Neural progenitor cell (in vitro differentiated cells): ENCODE results near the gene FAM50A. TPM values are rescaled to one million over a fixed set of nuclear protein-coding genes. Genes with fewer than 3 reads are reported as not detected.
"Not testable (repeated sequence)": the region's sequence is repeated elsewhere in the genome, so short reads cannot be mapped to it uniquely, and the experiment has no call there.

ENCODE experiments used
- DNase-seq: peaks from one replicate; pipeline ENCODE4 v3.0.0-alpha.2; 2016; ENCODE audit warnings: low spot score
- H2AFZ ChIP-seq: fragments of 200-600 bp; sonication (generic); replicated peaks from 2 replicates; pipeline ENCODE4 v1.6.1; 2016; ENCODE audit warnings: antibody characterized with exemption
- H3F3A ChIP-seq: fragments of 200-600 bp; sonication (generic); 2 replicates; pipeline ENCODE4 v1.6.1; 2016; ENCODE audit warnings: antibody characterized with exemption, low read depth
- H3K27ac ChIP-seq: fragments of 200-600 bp; sonication (generic); 2 replicates; pipeline ENCODE4 v1.5.1; 2016; ENCODE audit warnings: mild to moderate bottlenecking
- H3K27me3 ChIP-seq: fragments of 200-600 bp; sonication (generic); 2 replicates; pipeline ENCODE4 v1.6.1; 2016; ENCODE audit warnings: mild to moderate bottlenecking, moderate library complexity
- H3K36me3 ChIP-seq: fragments of 200-600 bp; sonication (generic); 2 replicates; pipeline ENCODE4 v1.5.1; 2016
- H3K4me1 ChIP-seq: fragments of 200-600 bp; sonication (generic); 2 replicates; pipeline ENCODE4 v1.6.1; 2016; ENCODE audit warnings: mixed run types
- H3K4me2 ChIP-seq: fragments of 200-600 bp; sonication (generic); 2 replicates; pipeline ENCODE4 v1.6.1; 2016
- H3K4me3 ChIP-seq: fragments of 200-600 bp; sonication (generic); 2 replicates; pipeline ENCODE4 v1.5.1; 2016
- H3K79me2 ChIP-seq: fragments of 200-600 bp; sonication (generic); 2 replicates; pipeline ENCODE4 v1.6.1; 2016; ENCODE audit warnings: low read depth
- H3K9ac ChIP-seq: fragments of 200-600 bp; sonication (generic); 2 replicates; pipeline ENCODE4 v1.6.1; 2016
- H3K9me3 ChIP-seq: fragments of 200-600 bp; sonication (generic); 2 replicates; pipeline ENCODE4 v1.5.1; 2016; ENCODE audit warnings: low read depth
- H4K20me1 ChIP-seq: fragments of 200-600 bp; sonication (generic); 2 replicates; pipeline ENCODE4 v1.6.1; 2016; ENCODE audit warnings: low read depth
- H3K27ac Mint-ChIP-seq: 3 replicates; pipeline ENCODE4 v1.8.0; 2021; ENCODE audit warnings: mixed read lengths
- H3K27me3 Mint-ChIP-seq: 2 replicates; pipeline ENCODE4 v1.8.0; 2022; ENCODE audit warnings: low read depth, mild to moderate bottlenecking, inconsistent platforms, moderate library complexity, mixed read lengths; ENCODE audit not compliant: insufficient read depth
- H3K36me3 Mint-ChIP-seq: 3 replicates; pipeline ENCODE4 v1.8.0; 2021; ENCODE audit warnings: mixed read lengths
- H3K4me1 Mint-ChIP-seq: 3 replicates; pipeline ENCODE4 v1.8.0; 2021; ENCODE audit warnings: mixed read lengths
- H3K4me3 Mint-ChIP-seq: 3 replicates; pipeline ENCODE4 v1.8.0; 2021; ENCODE audit warnings: mild to moderate bottlenecking, moderate library complexity, mixed read lengths
- H3K9me3 Mint-ChIP-seq: 3 replicates; pipeline ENCODE4 v1.8.0; 2020; ENCODE audit warnings: mixed read lengths
- EZH2 ChIP-seq: fragments of 200-600 bp; sonication (generic); IDR thresholded peaks from 2 replicates; pipeline ENCODE4 v1.6.1; 2017; ENCODE audit warnings: antibody characterized with exemption, mild to moderate bottlenecking, moderate library complexity
- EZH2phosphoT487 ChIP-seq: fragments of 200-600 bp; sonication (generic); IDR thresholded peaks from 2 replicates; pipeline ENCODE4 v1.6.1; 2017; ENCODE audit warnings: antibody characterized with exemption
- total RNA-seq: library from RNA; depleted of rRNA; stranded (reverse); fragments of >200 nt; gene quantifications from 2 replicates; pipeline ENCODE4 v1.2.3, GENCODE V29; 2015; ENCODE audit warnings: low replicate concordance
- TF ChIP-seq, protein P1 (sequence below): fragments of 200-600 bp; sonication (generic); IDR thresholded peaks from 2 replicates; pipeline ENCODE4 v1.5.1; 2017; ENCODE audit warnings: antibody characterized with exemption, mild to moderate bottlenecking

Gene FAM50A, protein sequence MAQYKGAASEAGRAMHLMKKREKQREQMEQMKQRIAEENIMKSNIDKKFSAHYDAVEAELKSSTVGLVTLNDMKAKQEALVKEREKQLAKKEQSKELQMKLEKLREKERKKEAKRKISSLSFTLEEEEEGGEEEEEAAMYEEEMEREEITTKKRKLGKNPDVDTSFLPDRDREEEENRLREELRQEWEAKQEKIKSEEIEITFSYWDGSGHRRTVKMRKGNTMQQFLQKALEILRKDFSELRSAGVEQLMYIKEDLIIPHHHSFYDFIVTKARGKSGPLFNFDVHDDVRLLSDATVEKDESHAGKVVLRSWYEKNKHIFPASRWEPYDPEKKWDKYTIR
- 30.4 and 36.3 TPM in 2 replicates for total RNA-seq

DNA sequence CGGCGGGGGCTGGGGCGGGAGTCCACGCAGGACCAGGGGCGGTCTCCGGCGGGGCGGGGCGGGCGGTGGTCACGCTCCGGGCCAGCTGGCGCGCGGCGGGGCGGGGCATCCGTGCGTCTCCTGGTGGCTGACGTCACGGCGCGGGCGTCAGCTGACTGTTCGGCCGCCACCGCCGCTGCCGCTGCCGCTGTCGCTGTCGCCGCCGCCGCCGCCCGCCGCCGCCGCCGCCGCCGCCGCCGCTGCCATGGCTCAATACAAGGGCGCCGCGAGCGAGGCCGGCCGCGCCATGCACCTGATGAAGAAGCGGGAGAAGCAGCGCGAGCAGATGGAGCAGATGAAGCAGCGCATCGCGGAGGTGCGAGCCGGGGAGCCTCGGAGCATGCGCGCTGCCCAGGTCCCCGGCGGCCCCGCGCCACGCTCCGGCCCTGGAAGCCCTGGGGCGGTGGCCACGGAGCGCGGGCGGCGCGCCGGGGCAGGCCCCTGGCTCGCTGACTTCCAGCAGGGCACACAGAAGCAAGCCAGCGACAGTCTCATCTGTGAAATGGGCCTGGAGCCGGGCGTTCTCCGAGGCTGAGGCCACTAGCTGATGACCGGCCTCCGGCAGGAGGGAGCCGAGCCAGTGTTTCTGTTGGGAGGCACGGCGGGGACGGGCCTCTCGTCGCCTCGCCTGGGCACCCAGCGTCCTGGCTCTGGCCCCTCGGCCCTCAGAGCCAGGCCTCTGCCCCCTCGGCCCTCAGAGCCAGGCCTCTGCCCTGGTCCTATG is at the start of gene FAM50A:
Gene FAM50A (plus strand): TSS at position 150 of the 763 bp plus-strand sequence. CDS start 95 bp downstream, at position 245.
- Histone ChIP-seq H3K4me3 (peak within 1 kb of the TSS; percentile 64), H3K4me1 (no peaks in the 10 kb centered on the region), H3K79me2 (peaks cover 28% of the 10 kb centered on the region), H3K36me3 (no peaks in the 10 kb centered on the region), H3K4me2 (peak within 1 kb of the TSS; percentile 86), H3K27ac (no peak within 1 kb of the TSS), H3K9me3 (no peaks in the 10 kb centered on the region), H2AFZ (peak within 1 kb of the TSS; percentile 22), H3K9ac (no peak within 1 kb of the TSS), H4K20me1 (peaks cover 34% of the 10 kb centered on the region), H3F3A (peaks cover 11% of the 10 kb centered on the region), H3K27me3 (no peaks in the 10 kb centered on the region)
- peak; percentile 86 for DNase-seq
- peaks cover 12% of the 10 kb centered on the region for H3K27me3 Mint-ChIP-seq
- peak within 1 kb of the TSS; percentile 83 for H3K4me3 Mint-ChIP-seq
- H3K36me3 Mint-ChIP-seq, result peaks cover 7% of the 10 kb centered on the region
- H3K4me1 Mint-ChIP-seq, result peaks cover 6% of the 10 kb centered on the region
- H3K9me3 Mint-ChIP-seq, result peaks cover 16% of the 10 kb centered on the region
- no peak within 1 kb of the TSS for H3K27ac Mint-ChIP-seq
- TF ChIP-seq EZH2 (no peak), EZH2phosphoT487 (no peak)
- TF ChIP-seq, protein P1, sequence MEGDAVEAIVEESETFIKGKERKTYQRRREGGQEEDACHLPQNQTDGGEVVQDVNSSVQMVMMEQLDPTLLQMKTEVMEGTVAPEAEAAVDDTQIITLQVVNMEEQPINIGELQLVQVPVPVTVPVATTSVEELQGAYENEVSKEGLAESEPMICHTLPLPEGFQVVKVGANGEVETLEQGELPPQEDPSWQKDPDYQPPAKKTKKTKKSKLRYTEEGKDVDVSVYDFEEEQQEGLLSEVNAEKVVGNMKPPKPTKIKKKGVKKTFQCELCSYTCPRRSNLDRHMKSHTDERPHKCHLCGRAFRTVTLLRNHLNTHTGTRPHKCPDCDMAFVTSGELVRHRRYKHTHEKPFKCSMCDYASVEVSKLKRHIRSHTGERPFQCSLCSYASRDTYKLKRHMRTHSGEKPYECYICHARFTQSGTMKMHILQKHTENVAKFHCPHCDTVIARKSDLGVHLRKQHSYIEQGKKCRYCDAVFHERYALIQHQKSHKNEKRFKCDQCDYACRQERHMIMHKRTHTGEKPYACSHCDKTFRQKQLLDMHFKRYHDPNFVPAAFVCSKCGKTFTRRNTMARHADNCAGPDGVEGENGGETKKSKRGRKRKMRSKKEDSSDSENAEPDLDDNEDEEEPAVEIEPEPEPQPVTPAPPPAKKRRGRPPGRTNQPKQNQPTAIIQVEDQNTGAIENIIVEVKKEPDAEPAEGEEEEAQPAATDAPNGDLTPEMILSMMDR, result no peak

DNA sequence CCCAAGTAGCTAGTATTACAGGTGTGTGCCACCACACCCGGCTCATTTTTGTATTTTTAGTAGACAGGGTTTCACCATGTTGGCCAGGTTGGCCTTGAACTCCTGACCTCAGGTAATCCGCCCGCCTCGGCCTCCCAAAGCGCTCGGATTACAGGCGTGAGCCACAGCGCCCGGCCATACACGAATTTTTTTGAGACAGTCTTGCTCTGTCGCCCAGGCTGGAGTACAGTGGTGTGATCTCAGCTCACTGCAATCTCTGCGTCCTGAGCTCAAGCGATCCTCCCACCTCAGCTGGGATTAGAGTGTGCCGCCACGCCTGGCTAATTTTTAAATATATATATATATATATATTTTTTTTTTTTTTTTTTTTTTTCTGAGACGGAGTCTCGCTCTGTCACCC is 47.6 kb upstream of the FAM50A start:
- not testable (repeated sequence) for DNase-seq, H3K4me3 Mint-ChIP-seq, H3K4me1 ChIP-seq, H3K4me2 ChIP-seq, H3K36me3 ChIP-seq, H3K27ac Mint-ChIP-seq, H3K27ac ChIP-seq, H3K27me3 Mint-ChIP-seq, H3K27me3 ChIP-seq, H3K9me3 ChIP-seq, H3K4me3 ChIP-seq, H3K9ac ChIP-seq, H2AFZ ChIP-seq
- Histone ChIP-seq H3F3A (peaks cover 40% of the 10 kb centered on the region), H3K79me2 (peaks cover 20% of the 10 kb centered on the region), H4K20me1 (peaks cover 22% of the 10 kb centered on the region)
- Mint-ChIP-seq H3K4me1 (peaks cover 13% of the 10 kb centered on the region), H3K36me3 (peaks cover 13% of the 10 kb centered on the region), H3K9me3 (peaks cover 17% of the 10 kb centered on the region)

DNA sequence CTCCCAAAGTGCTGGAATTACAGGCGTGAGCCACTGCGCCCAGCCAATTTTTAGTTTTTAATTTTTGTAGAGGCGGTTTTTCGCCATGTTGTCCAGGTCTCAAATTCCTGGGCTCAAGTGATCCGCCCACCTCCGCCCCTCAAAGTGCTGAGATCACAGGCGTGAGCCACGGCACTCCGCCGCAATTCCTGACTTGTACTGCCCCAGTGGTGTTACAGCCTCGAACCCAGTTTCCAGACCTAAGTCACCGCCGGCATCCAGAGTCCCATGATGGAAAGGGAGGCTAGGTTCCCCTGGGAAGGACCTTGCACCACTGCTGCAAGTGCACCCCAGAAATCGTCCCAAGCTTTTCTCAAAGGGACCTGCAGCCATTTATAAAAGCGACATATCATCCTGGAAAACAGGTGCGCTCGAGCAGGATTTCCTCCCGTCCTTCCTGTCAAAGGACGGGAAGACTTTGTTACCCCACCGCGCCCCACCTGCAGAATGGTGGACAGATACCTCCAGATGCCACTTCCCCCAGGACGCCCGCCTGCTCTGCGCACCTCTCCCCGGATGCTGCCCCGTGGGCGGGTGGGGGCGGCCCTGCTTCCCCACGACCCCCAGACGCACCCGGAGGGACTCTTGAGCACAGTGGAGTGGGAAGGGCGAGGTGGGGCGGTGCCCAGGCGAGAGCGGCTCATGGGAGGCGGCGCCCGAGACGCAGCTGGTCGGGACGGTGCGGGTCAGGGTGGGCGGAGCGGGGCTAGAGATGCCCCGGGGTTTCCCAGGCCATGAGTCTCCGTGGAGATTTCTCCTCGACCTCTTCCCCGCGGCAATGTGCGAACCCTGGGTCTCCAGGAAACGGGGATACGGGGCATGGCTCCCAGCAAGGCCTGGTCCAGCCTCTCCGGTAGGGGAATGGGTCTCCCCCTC is 46.7 kb upstream of the FAM50A start:
- peaks cover 48% of the 10 kb centered on the region for H3F3A ChIP-seq
- H3K36me3 ChIP-seq, result no peaks in the 10 kb centered on the region
- H3K27me3 Mint-ChIP-seq, result peaks cover 8% of the 10 kb centered on the region
- no peak for TF ChIP-seq EZH2
- TF ChIP-seq, protein P1, result no peak
- TF ChIP-seq EZH2phosphoT487, result no peak
- DNase-seq, result peak; percentile 66
- H3K9ac ChIP-seq, result peak overlapping the region; percentile 78
- peak overlapping the region; percentile 78 for H3K4me3 ChIP-seq
- no peaks in the 10 kb centered on the region for H3K4me1 ChIP-seq
- no peak overlapping the region for H2AFZ ChIP-seq
- H3K4me3 Mint-ChIP-seq, result peak overlapping the region; percentile 98
- H3K27ac Mint-ChIP-seq, result peak overlapping the region; percentile 93
- H3K27ac ChIP-seq, result peak overlapping the region; percentile 97
- peak overlapping the region; percentile 83 for H3K4me2 ChIP-seq
- H3K27me3 ChIP-seq, result no peaks in the 10 kb centered on the region
- peaks cover 13% of the 10 kb centered on the region for H3K4me1 Mint-ChIP-seq
- H3K36me3 Mint-ChIP-seq, result peaks cover 13% of the 10 kb centered on the region
- no peaks in the 10 kb centered on the region for H3K9me3 ChIP-seq
- peaks cover 17% of the 10 kb centered on the region for H3K9me3 Mint-ChIP-seq
- peaks cover 23% of the 10 kb centered on the region for H4K20me1 ChIP-seq
- H3K79me2 ChIP-seq, result peaks cover 20% of the 10 kb centered on the region
